Psoas muscle (tissue), 8 donors: ENCODE data around the gene RUBCNL. TPM values are rescaled to one million over a fixed set of nuclear protein-coding genes. Genes with fewer than 3 reads are reported as not detected.

Experiments used
- ATAC-seq, 4 donors: fragments of 200-7000 bp; cut with Tn5 transposase; one replicate each; pipeline ENCODE4 v1.9.1; 2020; ENCODE audit warnings: moderate library complexity in 3 of 4, mild to moderate bottlenecking in 2 of 4
- DNase-seq, 2 donors: peaks; one replicate each; pipeline ENCODE4 v3.0.0-alpha.2; 2020
- H3K27ac ChIP-seq: fragments of 200-600 bp; one replicate; pipeline ENCODE4 v1.8.0; 2022
- H3K27me3 ChIP-seq, 3 donors: fragments of 200-600 bp in 1 of 3; one replicate each; pipeline versions ENCODE4 v1.6.1 to v1.8.0; 2013 to 2022; ENCODE audit warnings: low read length in 2 of 3, mild to moderate bottlenecking in 2 of 3, moderate library complexity in 1 of 3; ENCODE audit not compliant: insufficient read depth in 3 of 3
- H3K36me3 ChIP-seq, 2 donors: fragments of 200-600 bp in 1 of 2; one replicate each; pipeline versions ENCODE4 v1.6.1 to v1.8.0; 2013 to 2022; ENCODE audit warnings: low read depth in 1 of 2, mild to moderate bottlenecking in 1 of 2, moderate library complexity in 1 of 2; ENCODE audit not compliant: insufficient read depth in 1 of 2
- H3K4me1 ChIP-seq: fragments of 200-600 bp; one replicate; pipeline ENCODE4 v1.8.0; 2022
- H3K4me3 ChIP-seq: fragments of 200-600 bp; one replicate; pipeline ENCODE4 v1.8.0; 2022; ENCODE audit warnings: mild to moderate bottlenecking
- H3K9me3 ChIP-seq: fragments of 200-600 bp; one replicate; pipeline ENCODE4 v1.8.0; 2022
- WGBS, 3 donors: extraction: QIAGEN DNeasy Blood & Tissue Kit; methylation state at CpG; one replicate each; pipeline versions ENCODE4 v1.1.6 to v1.1.7; 2013; 5-methylcytosine and 5-hydroxymethylcytosine counted together
- intact Hi-C, 2 donors: fragments of 100-400 bp; cut with DNase I; formaldehyde crosslinking; loops; one replicate each; pipeline versions ENCODE4 v1.11.0 to v1.14.2; 2022
- polyA plus RNA-seq, 3 donors: library from polyadenylated mRNA; stranded (reverse); fragments of 200-250 nt; gene quantifications; one replicate each; pipeline ENCODE4 v1.2.3, GENCODE V29; 2013
- total RNA-seq, 4 donors: library from RNA; stranded (reverse); fragmentation: NEBNext Ultra II Directional in 2 of 4; extraction: Animal tissue kit (Norgen Biotek cat#: 25700) in 2 of 4; gene quantifications; one replicate each; pipeline versions ENCODE4 v1.2.1 to v1.2.4, GENCODE V29; 2021 to 2023
- TF ChIP-seq, protein P1 (sequence below): fragments of 200-600 bp; IDR thresholded peaks from one replicate; pipeline ENCODE4 v1.8.0; 2022; ENCODE audit warnings: antibody characterized with exemption
- donor health status: healthy with polysubstance abuse.
- donor health status: DM: no; HTN: no; CAD: no; lungs with moderate emphysema.
- donor health status: Bipolar disorder and iron deficiency.
- donor health status: healthy.
- donor health status: DM: yes; HTN: yes; CAD: no.
- donor health status: DM: no; HTN: no; CAD: no.
- donor health status: DM: no; HTN: no; CAD: no.
- donor health status: DM: yes; HTN: yes; CAD: no.

RUBCNL gene
- total and polyA plus RNA-seq, 7 donors, result 0.06 to 1.1 (median 0.76) TPM

DNA sequence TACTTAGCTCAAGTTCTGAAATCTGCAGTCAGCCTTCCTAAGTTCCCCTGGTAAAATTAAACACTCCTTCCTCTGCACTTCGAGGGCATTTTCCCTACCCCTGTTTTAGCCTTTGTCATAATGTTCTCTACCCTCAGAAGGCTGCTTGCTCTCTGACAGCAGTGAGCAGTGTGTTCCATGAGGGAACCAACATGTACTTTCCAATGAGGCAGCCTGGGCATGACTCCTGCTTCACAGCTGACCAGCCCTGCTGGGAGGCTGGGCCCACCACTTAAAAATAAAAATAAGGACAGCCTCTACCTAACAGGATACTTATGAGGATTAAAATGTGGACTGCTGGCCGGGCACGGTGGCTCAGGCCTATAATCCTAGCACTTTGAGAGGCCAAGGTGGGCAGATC is 26.4 kb downstream of the RUBCNL start:
- Histone ChIP-seq H3K36me3 (no peaks in the 10 kb centered on the region), H3K27me3 (no peaks in the 10 kb centered on the region), H3K4me3 (no peak overlapping the region), H3K4me1 (no peaks in the 10 kb centered on the region), H3K27ac (no peak overlapping the region), H3K9me3 (no peaks in the 10 kb centered on the region)
- TF ChIP-seq, protein P1, sequence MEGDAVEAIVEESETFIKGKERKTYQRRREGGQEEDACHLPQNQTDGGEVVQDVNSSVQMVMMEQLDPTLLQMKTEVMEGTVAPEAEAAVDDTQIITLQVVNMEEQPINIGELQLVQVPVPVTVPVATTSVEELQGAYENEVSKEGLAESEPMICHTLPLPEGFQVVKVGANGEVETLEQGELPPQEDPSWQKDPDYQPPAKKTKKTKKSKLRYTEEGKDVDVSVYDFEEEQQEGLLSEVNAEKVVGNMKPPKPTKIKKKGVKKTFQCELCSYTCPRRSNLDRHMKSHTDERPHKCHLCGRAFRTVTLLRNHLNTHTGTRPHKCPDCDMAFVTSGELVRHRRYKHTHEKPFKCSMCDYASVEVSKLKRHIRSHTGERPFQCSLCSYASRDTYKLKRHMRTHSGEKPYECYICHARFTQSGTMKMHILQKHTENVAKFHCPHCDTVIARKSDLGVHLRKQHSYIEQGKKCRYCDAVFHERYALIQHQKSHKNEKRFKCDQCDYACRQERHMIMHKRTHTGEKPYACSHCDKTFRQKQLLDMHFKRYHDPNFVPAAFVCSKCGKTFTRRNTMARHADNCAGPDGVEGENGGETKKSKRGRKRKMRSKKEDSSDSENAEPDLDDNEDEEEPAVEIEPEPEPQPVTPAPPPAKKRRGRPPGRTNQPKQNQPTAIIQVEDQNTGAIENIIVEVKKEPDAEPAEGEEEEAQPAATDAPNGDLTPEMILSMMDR, result no peak
- intact Hi-C loops, result no loop called here
- ATAC-seq, result no peak
- 37 to 74% (median 66%) methylated on average over 3 of the region's 3 CpGs for WGBS, 3 donors
- no peak for DNase-seq

DNA sequence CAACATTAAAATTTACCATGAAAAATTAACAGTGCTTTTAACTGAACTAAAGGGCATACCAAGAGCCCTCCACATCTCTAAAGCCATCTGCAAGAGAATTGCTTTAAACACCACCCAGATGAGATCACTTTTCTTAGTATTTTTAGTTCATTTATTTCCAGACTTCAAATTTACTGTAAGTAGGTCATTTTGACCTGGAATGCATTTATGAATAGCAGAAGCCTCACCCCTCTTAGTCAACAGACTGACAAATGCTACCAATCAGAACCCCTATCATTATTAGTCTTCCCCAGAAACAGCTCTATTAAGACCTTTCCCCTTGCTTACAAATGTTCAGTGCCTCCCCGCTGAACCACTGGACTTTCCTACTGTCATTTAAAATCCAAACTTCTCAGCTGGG is 27.3 kb downstream of the RUBCNL start:
- Histone ChIP-seq H3K27ac (no peak overlapping the region), H3K36me3 (no peaks in the 10 kb centered on the region), H3K4me3 (no peak overlapping the region), H3K9me3 (no peaks in the 10 kb centered on the region), H3K4me1 (no peaks in the 10 kb centered on the region), H3K27me3 (no peaks in the 10 kb centered on the region)
- no peak for DNase-seq
- no peak for ATAC-seq
- TF ChIP-seq, protein P1, result no peak
- intact Hi-C loops, result no loop called here
- 55 to 80% (median 65%) methylated on average over 1 of the region's 1 CpG for WGBS, 3 donors

GRCh38 chr13:46355901-46356590 is 31.0 kb downstream of the RUBCNL start:
- H3K9me3 ChIP-seq, result no peaks in the 10 kb centered on the region
- no peaks in the 10 kb centered on the region for H3K4me1 ChIP-seq
- intact Hi-C loops, result no loop called here
- TF ChIP-seq, protein P1, result no peak
- 90% methylated on average over 11 of the region's 11 CpGs for WGBS, 3 donors
- ATAC-seq (peak in 1 of 4 donors; percentile 44), DNase-seq (no peak)
- no peak overlapping the region for H3K27ac ChIP-seq
- H3K4me3 ChIP-seq, result no peak overlapping the region
- no peaks in the 10 kb centered on the region for H3K36me3 ChIP-seq
- H3K27me3 ChIP-seq, result no peaks in the 10 kb centered on the region

DNA sequence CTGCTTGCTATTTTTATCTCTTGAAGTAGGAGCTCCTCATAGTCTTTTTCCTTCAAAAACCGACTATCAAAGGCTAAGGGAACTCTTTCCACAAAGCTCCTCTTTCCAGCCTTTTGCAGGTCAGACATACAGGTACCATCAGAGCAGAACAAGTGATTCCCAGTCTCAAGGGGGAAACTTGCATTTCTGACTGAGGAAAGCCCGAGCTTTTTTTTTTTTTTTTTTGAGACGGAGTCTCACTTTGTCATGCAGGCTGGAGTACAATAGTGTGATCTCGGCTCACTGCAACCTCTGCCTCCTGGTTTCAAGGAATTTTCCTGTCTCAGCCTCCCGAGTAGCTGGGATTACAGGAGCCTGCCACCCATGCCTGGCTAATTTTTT is 32.0 kb downstream of the RUBCNL start:
- no peak overlapping the region for H3K4me3 ChIP-seq
- intact Hi-C loops, result no loop called here
- ATAC-seq (no peak), DNase-seq (no peak)
- 66 to 89% (median 82%) methylated on average over 5 of the region's 5 CpGs for WGBS, 3 donors
- no peaks in the 10 kb centered on the region for H3K27me3 ChIP-seq
- H3K27ac ChIP-seq, result no peak overlapping the region
- TF ChIP-seq, protein P1, result no peak
- no peaks in the 10 kb centered on the region for H3K36me3 ChIP-seq
- H3K9me3 ChIP-seq, result no peaks in the 10 kb centered on the region
- no peaks in the 10 kb centered on the region for H3K4me1 ChIP-seq
